Body of pancreas (tissue), 4 donors: ENCODE data around the gene ING1. TPM values are rescaled to one million over a fixed set of nuclear protein-coding genes. Genes with fewer than 3 reads are reported as not detected.

ENCODE experiments used
- ATAC-seq: fragments of 150-250 bp; one replicate; pipeline ENCODE4 v1.9.1; 2016
- DNase-seq, 4 donors: peaks; one replicate each; pipeline ENCODE4 v3.0.0-alpha.2; 2019
- H3K27ac ChIP-seq, 4 donors: fragments of 200-600 bp; sonication (generic); 1 replicate in 3 of 4; 2 replicates in 1 of 4; pipeline versions ENCODE4 v1.5.1 to v1.6.1; 2016 to 2019; ENCODE audit warnings: mild to moderate bottlenecking in 1 of 4, mixed read lengths in 1 of 4, moderate library complexity in 1 of 4
- H3K27me3 ChIP-seq, 2 donors: fragments of 200-600 bp; sonication (generic); one replicate each; pipeline ENCODE4 v1.6.0; 2016; ENCODE audit warnings: mild to moderate bottlenecking in 1 of 2
- H3K36me3 ChIP-seq, 2 donors: fragments of 200-600 bp; sonication (generic); replicated peaks in 1 of 2; 2 replicates each; pipeline ENCODE4 v1.5.1; 2016; ENCODE audit warnings: low read depth in 2 of 2; ENCODE audit not compliant: insufficient read depth in 1 of 2
- H3K4me1 ChIP-seq: fragments of 200-600 bp; sonication (generic); one replicate; pipeline ENCODE4 v1.6.0; 2016
- H3K4me3 ChIP-seq, 2 donors: fragments of 200-600 bp; sonication (generic); 1 replicate in 1 of 2; 2 replicates in 1 of 2; pipeline ENCODE4 v1.5.1; 2016 to 2019
- H3K9me3 ChIP-seq, 3 donors: fragments of 200-600 bp; sonication (generic); 1 replicate in 2 of 3; 2 replicates in 1 of 3; pipeline ENCODE4 v1.5.1; 2016
- CTCF ChIP-seq, 7 experiments: fragments of 450-650 bp in 4 of 7; fragments of 200-600 bp in 3 of 7; sonication (generic) in 3 of 7; IDR thresholded peaks; one replicate each; pipeline ENCODE4 v1.5.1; 2016 to 2019; ENCODE audit warnings: antibody characterized with exemption in 7 of 7
- POLR2A ChIP-seq, 3 donors: fragments of 450-650 bp; IDR thresholded peaks; one replicate each; pipeline ENCODE4 v1.6.1; 2016; ENCODE audit warnings: antibody characterized with exemption in 3 of 3, mild to moderate bottlenecking in 2 of 3
- WGBS, 2 donors: methylation state at CpG; one replicate each; pipeline ENCODE4 v1.1.5; 2017; 5-methylcytosine and 5-hydroxymethylcytosine counted together
- intact Hi-C: fragments of 100-400 bp; cut with DNase I; formaldehyde crosslinking; loops from one replicate; pipeline ENCODE4 v1.15.1; 2023
- total RNA-seq, 2 donors: library from RNA; depleted of rRNA; stranded (reverse); fragments of >200 nt; gene quantifications; one replicate each; pipeline ENCODE4 v1.1.0, GENCODE V29; 2016

Gene ING1
- total RNA-seq, 2 donors from 2014 or later = 3.4 to 4.6 TPM

GRCh38 chr13:110766671-110767430, 53.4 kb downstream of the ING1 start:
- ATAC-seq (no peak), DNase-seq (no peak)
- H3K27me3 ChIP-seq = no peaks in the 10 kb centered on the region
- 61 to 65% methylated on average over 4 of the region's 4 CpGs for WGBS, 2 donors
- intact Hi-C loops = no loop called here
- H3K27ac ChIP-seq = no peak overlapping the region
- no peaks in the 10 kb centered on the region for H3K4me1 ChIP-seq
- no peaks in the 10 kb centered on the region for H3K9me3 ChIP-seq
- no peak for TF ChIP-seq POLR2A (IDR thresholded peaks at IDR 0.05)
- TF ChIP-seq CTCF (IDR thresholded peaks at IDR 0.05) = no peak
- H3K36me3 ChIP-seq = no peaks in the 10 kb centered on the region
- H3K4me3 ChIP-seq = no peak overlapping the region

- Histone ChIP-seq H3K4me3 (no peak overlapping the region), H3K36me3 (no peaks in the 10 kb centered on the region), H3K27me3 (no peaks in the 10 kb centered on the region), H3K9me3 (no peaks in the 10 kb centered on the region), H3K4me1 (no peaks in the 10 kb centered on the region), H3K27ac (no peak overlapping the region)
- DNase-seq (no peak), ATAC-seq (no peak)
- TF ChIP-seq CTCF (IDR thresholded peaks at IDR 0.05) = no peak
- TF ChIP-seq POLR2A (IDR thresholded peaks at IDR 0.05) = no peak
- intact Hi-C loops = no loop called here
- 84 to 87% methylated on average over 7 of the region's 7 CpGs for WGBS, 2 donors
Measured at GRCh38 chr13:110767476-110767875, 54.0 kb downstream of the ING1 start.

- H3K27me3 ChIP-seq = no peaks in the 10 kb centered on the region
Measured at GRCh38 chr13:110769097-110769496, 55.6 kb downstream of the ING1 start.

GRCh38 chr13:110770678-110771077, 57.2 kb downstream of the ING1 start:
- no peaks in the 10 kb centered on the region for H3K4me1 ChIP-seq
- no peak for TF ChIP-seq CTCF (IDR thresholded peaks at IDR 0.05)
- no peak for TF ChIP-seq POLR2A (IDR thresholded peaks at IDR 0.05)
- H3K9me3 ChIP-seq = no peaks in the 10 kb centered on the region
- no peaks in the 10 kb centered on the region for H3K27me3 ChIP-seq
- no peak overlapping the region for H3K4me3 ChIP-seq
- no peaks in the 10 kb centered on the region for H3K36me3 ChIP-seq
- DNase-seq (no peak), ATAC-seq (no peak)
- 65 to 75% methylated on average over 10 of the region's 10 CpGs for WGBS, 2 donors
- no peak overlapping the region for H3K27ac ChIP-seq
- intact Hi-C loops = no loop called here

More at GRCh38 chr13:110769097-110769496, 55.6 kb downstream of the ING1 start:
- Histone ChIP-seq H3K4me1 (no peaks in the 10 kb centered on the region), H3K27ac (no peak overlapping the region), H3K36me3 (no peaks in the 10 kb centered on the region), H3K9me3 (no peaks in the 10 kb centered on the region), H3K4me3 (no peak overlapping the region)
- ATAC-seq (no peak), DNase-seq (no peak)
- TF ChIP-seq CTCF (IDR thresholded peaks at IDR 0.05) (no peak), POLR2A (IDR thresholded peaks at IDR 0.05) (no peak)
- WGBS, 2 donors = 42 to 61% methylated on average over 3 of the region's 3 CpGs
- intact Hi-C loops = no loop called here

- DNase-seq = no peak
Measured at GRCh38 chr13:110771194-110771593, 57.7 kb downstream of the ING1 start.

More at GRCh38 chr13:110771194-110771593, 57.7 kb downstream of the ING1 start:
- no peaks in the 10 kb centered on the region for H3K36me3 ChIP-seq
- TF ChIP-seq POLR2A (IDR thresholded peaks at IDR 0.05) = no peak
- TF ChIP-seq CTCF (IDR thresholded peaks at IDR 0.05) = no peak
- WGBS, 2 donors = 44 to 66% methylated on average over 7 to 9 of the region's 9 CpGs
- intact Hi-C loops = no loop called here
- H3K4me1 ChIP-seq = no peaks in the 10 kb centered on the region
- no peaks in the 10 kb centered on the region for H3K9me3 ChIP-seq
- no peak overlapping the region for H3K4me3 ChIP-seq
- H3K27me3 ChIP-seq = no peaks in the 10 kb centered on the region
- ATAC-seq = no peak
- H3K27ac ChIP-seq = no peak overlapping the region
